ENCODE data around the gene SPDYE4.

DNA sequence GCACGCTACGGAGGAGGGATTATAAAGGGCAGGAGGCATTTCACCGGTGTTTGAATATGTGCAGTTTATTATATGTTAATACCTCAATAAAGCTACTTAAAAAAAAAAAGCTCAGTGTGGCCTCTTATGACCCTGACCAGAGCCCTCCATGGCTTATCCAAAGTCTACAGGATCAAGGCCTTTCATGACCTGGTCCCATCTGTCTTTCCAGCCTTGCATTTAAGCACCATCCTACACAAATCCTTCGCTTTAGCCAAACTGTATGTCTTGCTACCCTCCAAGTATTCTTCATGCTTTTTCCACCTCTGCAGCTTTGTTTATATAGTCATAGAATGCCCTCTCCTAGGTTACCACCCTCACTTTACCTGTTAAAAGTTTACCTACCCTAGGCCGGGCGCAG, 34.3 kb upstream of the SPDYE4 start:
- TF ChIP-seq CTCF (conservative IDR thresholded peaks at IDR 0.05; ENCODE audit: low read length), result no peak
- TF ChIP-seq EZH2phosphoT487 (IDR thresholded peaks at IDR 0.05; ENCODE audit: borderline replicate concordance, low read depth, low read length), result no peak

Measured in OCI-LY7 (cell line).